ENCODE results near the gene KCNG3. TPM values are rescaled to one million over a fixed set of nuclear protein-coding genes. Genes with fewer than 3 reads are reported as not detected.

KCNG3 gene
- total RNA-seq, 1 experiment from 2014 or later, result 1.3 TPM

DNA sequence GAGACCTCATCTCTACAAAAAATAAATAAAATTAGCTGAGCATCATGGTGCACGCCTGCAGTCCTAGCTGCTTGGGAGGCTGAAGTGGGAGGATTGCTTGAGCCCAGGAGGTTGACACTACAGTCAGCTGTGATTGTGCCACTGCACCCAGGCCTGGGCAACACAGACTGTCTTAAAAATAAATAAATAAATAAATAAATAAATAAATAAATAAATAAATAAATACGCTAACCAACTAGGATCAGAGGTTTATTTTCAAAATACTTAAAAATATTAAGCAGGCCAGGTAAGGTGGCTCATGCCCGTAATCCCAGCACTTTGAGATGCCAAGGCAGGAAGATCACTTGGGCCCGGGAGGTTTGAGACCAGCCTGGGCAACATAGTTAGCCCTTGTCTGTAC, 63.6 kb downstream of the KCNG3 start:
- Histone ChIP-seq H3K9me2 (ENCODE audit: insufficient read depth) (no peaks in the 10 kb centered on the region), H3K9me3 (ENCODE audit: insufficient read depth, low read depth) (no peaks in the 10 kb centered on the region), H3F3A (ENCODE audit: insufficient read depth, low read depth) (no peaks in the 10 kb centered on the region), H3K27ac (no peak overlapping the region), H3K4me3 (no peak overlapping the region), H3K4me1 (replicated peaks; ENCODE audit: insufficient read depth) (0 out of 2 replicates have a peak, but pooled peaks cover 3% of the 10 kb centered on the region), H3K79me2 (ENCODE audit: low read depth) (no peaks in the 10 kb centered on the region), H3K4me2 (no peak overlapping the region), H3K36me3 (ENCODE audit: low read depth) (no peaks in the 10 kb centered on the region), H3K27me3 (ENCODE audit: insufficient read depth, low read depth) (no peaks in the 10 kb centered on the region), H4K20me1 (ENCODE audit: insufficient read depth) (no peaks in the 10 kb centered on the region), H2AFZ (no peak overlapping the region)
- CTCF ChIA-PET, result no interaction called here
- TF ChIP-seq, protein P1, sequence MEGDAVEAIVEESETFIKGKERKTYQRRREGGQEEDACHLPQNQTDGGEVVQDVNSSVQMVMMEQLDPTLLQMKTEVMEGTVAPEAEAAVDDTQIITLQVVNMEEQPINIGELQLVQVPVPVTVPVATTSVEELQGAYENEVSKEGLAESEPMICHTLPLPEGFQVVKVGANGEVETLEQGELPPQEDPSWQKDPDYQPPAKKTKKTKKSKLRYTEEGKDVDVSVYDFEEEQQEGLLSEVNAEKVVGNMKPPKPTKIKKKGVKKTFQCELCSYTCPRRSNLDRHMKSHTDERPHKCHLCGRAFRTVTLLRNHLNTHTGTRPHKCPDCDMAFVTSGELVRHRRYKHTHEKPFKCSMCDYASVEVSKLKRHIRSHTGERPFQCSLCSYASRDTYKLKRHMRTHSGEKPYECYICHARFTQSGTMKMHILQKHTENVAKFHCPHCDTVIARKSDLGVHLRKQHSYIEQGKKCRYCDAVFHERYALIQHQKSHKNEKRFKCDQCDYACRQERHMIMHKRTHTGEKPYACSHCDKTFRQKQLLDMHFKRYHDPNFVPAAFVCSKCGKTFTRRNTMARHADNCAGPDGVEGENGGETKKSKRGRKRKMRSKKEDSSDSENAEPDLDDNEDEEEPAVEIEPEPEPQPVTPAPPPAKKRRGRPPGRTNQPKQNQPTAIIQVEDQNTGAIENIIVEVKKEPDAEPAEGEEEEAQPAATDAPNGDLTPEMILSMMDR (conservative IDR thresholded peaks at IDR 0.05), result no peak
- TF ChIP-seq EZH2 (IDR thresholded peaks at IDR 0.05; ENCODE audit: low read depth), result no peak
- POLR2A ChIA-PET (ENCODE audit: unreplicated experiment), result interaction anchor here (0.6 kb wide), 1 partner anchor 678 kb away, joined by 3 read pairs; no protein-coding TSS in a partner anchor
- no TSS peak for BruUV-seq (replicated peaks)
- intact Hi-C loops (cut with micrococcal nuclease; ENCODE audit: unreplicated experiment), result no loop called here
- DNase-seq, result no peak

DNA sequence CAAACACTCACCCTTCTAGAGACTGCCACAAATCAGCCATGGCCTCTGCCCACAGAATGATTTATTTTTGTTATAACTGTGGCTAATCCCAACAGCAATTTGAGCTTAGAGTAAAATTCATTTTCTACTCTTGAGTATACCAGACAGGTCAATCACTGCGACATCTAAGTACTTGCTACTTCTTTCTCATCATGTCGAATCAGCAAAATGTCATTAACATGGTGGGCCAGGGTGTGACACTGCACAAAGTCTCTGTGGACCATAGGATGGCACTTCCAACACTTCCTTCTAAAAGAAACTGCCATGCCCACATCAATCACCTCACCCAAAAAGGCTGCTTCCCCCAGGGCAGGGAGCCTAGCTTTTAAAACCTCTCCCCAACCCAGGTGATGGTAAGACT, 64.4 kb downstream of the KCNG3 start:
- TF ChIP-seq, protein P1 (conservative IDR thresholded peaks at IDR 0.05), result no peak
- TF ChIP-seq EZH2 (IDR thresholded peaks at IDR 0.05; ENCODE audit: low read depth), result no peak
- Histone ChIP-seq H3K9me2 (ENCODE audit: insufficient read depth) (no peaks in the 10 kb centered on the region), H3K4me3 (no peak overlapping the region), H3K27ac (no peak overlapping the region), H3K36me3 (ENCODE audit: low read depth) (no peaks in the 10 kb centered on the region), H3K27me3 (ENCODE audit: insufficient read depth, low read depth) (no peaks in the 10 kb centered on the region), H3K79me2 (ENCODE audit: low read depth) (no peaks in the 10 kb centered on the region), H2AFZ (no peak overlapping the region), H3K4me1 (replicated peaks; ENCODE audit: insufficient read depth) (0 out of 2 replicates have a peak, but pooled peaks cover 3% of the 10 kb centered on the region), H3K9me3 (ENCODE audit: insufficient read depth, low read depth) (no peaks in the 10 kb centered on the region), H4K20me1 (ENCODE audit: insufficient read depth) (no peaks in the 10 kb centered on the region), H3F3A (ENCODE audit: insufficient read depth, low read depth) (no peaks in the 10 kb centered on the region), H3K4me2 (no peak overlapping the region)
- no peak for DNase-seq
- intact Hi-C loops (cut with micrococcal nuclease; ENCODE audit: unreplicated experiment), result no loop called here
- no TSS peak for BruUV-seq (replicated peaks)
- POLR2A ChIA-PET (ENCODE audit: unreplicated experiment), result interaction anchor here (0.6 kb wide), 2 partner anchors 58 to 677 kb away, joined by 3 read pairs; no protein-coding TSS in a partner anchor
- CTCF ChIA-PET, result no interaction called here

DNA sequence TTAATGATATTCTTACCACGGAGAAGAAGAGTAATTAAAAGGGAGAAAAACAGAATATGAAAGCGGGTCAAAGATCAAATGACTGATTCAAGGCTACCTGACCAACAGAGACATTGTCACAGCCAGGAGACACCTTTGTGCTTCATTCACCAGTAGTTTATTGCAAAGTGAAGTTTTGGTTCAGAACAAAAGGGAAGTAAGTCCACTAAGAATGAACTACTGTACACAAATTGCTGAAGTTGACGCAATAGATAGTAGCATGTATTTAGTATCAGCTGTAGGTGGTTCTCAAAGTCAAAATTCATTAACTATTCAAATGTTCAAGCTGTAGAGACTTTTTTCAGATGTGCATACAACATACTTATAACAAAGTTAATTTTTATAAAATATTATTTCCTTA, 68.1 kb downstream of the KCNG3 start:
- no peaks in the 10 kb centered on the region for H3K36me3 ChIP-seq (ENCODE audit: low read depth)
- DNase-seq, result no peak
- H4K20me1 ChIP-seq (ENCODE audit: insufficient read depth), result no peaks in the 10 kb centered on the region
- CTCF ChIA-PET, result no interaction called here
- POLR2A ChIA-PET (ENCODE audit: unreplicated experiment), result interaction anchor here (0.6 to 0.7 kb wide), 2 partner anchors 290 to 572 kb away, joined by 6 read pairs; no protein-coding TSS in a partner anchor
- intact Hi-C loops (cut with micrococcal nuclease; ENCODE audit: unreplicated experiment), result no loop called here
- no peaks in the 10 kb centered on the region for H3K9me2 ChIP-seq (ENCODE audit: insufficient read depth)
- no peak overlapping the region for H3K4me3 ChIP-seq
- no peak for TF ChIP-seq EZH2 (IDR thresholded peaks at IDR 0.05; ENCODE audit: low read depth)
- TF ChIP-seq, protein P1 (conservative IDR thresholded peaks at IDR 0.05), result no peak
- peaks cover 20% of the 10 kb centered on the region for H3K4me1 ChIP-seq (replicated peaks; ENCODE audit: insufficient read depth)
- H2AFZ ChIP-seq, result no peak overlapping the region
- BruUV-seq (replicated peaks), result no TSS peak
- H3K9me3 ChIP-seq (ENCODE audit: insufficient read depth, low read depth), result no peaks in the 10 kb centered on the region
- no peak overlapping the region for H3K27ac ChIP-seq
- H3K79me2 ChIP-seq (ENCODE audit: low read depth), result no peaks in the 10 kb centered on the region
- H3K4me2 ChIP-seq, result no peak overlapping the region
- peaks cover 6% of the 10 kb centered on the region for H3F3A ChIP-seq (ENCODE audit: insufficient read depth, low read depth)
- no peaks in the 10 kb centered on the region for H3K27me3 ChIP-seq (ENCODE audit: insufficient read depth, low read depth)

Measured in PC-9 (cell line).